Activated CD4-positive, alpha-beta T cell treated with anti-CD3 and anti-CD28 coated beads for 4 hours (primary cell): Measurements from ENCODE around the gene COL19A1.
"Not testable (repeated sequence)": the region's sequence is repeated elsewhere in the genome, so short reads cannot be mapped to it uniquely, and the experiment has no call there.

ENCODE experiments used
- DNase-seq, 2 donors: peaks; one replicate each; pipeline ENCODE4 v3.0.0-alpha.2; 2020

COL19A1 gene

GRCh38 chr6:69866770-69867638, 648 bp downstream of the COL19A1 start:
- peak; percentile 54 to 57 for DNase-seq

GRCh38 chr6:69867639-69867976, 1.3 kb downstream of the COL19A1 start:
- DNase-seq: no peak

- no peak for DNase-seq
Measured at GRCh38 chr6:69868252-69868804, 2.0 kb downstream of the COL19A1 start.

DNA sequence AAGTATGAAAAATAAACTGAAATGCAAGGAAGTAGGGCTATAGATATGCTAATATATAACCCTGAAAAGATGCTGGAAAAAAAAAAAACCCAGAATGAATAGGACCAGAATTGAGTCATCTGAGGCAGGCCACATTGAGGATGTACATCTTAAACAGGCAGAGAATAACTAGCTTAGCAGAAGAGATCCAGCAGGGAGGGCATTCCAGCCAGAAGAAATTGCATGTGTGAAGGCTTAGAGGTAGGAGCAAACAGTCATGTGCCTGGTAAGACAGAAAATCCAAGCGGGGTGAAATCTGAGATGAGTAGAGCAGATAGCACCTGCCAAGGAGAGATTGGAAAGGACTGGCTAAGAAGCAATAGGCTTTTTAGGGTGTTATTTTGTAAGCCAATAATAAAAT, 2.6 kb downstream of the COL19A1 start:
- no peak for DNase-seq

GRCh38 chr6:69871107-69871506, 4.8 kb downstream of the COL19A1 start:
- no peak for DNase-seq

- DNase-seq: no peak
Measured at GRCh38 chr6:69873291-69873690, 6.9 kb downstream of the COL19A1 start.

DNA sequence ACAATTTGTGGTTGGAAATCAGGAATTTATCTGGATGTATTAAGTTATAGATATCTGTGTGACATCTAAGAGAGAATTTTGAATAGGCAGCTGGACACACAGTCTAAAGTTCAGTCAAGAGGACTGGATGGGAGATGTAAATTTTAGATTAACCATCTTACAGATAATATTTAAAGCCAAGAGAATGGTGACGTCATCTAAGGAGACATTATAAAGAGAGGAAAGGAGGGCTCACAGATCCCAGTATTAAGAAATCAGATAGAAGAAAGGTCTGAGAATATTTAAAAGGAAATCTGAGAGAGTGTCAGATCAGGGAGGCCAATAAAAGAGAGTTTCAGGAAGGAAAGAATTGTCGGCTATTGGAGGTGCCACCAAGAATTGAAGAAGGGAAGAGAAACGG, 9.4 kb downstream of the COL19A1 start:
- DNase-seq: no peak

DNA sequence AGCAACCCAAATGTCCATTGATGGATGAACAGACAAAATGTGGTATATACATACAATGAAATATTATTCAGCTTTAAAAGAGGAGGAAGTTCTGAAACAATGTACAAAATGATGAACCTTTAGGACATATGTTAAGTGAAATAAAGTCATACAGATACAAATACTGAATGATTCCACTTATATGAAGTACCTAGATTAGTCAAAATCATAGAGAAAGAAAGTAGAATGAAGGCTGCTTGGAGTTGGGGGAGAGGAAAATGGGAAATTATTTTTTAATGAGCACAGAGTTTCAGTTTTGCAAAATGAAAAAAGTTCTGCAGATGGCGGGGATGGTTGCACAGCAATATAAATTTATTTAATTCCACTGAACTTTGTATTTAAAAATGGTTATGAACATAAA, 12.4 kb downstream of the COL19A1 start:
- no peak for DNase-seq

GRCh38 chr6:69880601-69881000, 14.2 kb downstream of the COL19A1 start:
- DNase-seq: no peak

DNA sequence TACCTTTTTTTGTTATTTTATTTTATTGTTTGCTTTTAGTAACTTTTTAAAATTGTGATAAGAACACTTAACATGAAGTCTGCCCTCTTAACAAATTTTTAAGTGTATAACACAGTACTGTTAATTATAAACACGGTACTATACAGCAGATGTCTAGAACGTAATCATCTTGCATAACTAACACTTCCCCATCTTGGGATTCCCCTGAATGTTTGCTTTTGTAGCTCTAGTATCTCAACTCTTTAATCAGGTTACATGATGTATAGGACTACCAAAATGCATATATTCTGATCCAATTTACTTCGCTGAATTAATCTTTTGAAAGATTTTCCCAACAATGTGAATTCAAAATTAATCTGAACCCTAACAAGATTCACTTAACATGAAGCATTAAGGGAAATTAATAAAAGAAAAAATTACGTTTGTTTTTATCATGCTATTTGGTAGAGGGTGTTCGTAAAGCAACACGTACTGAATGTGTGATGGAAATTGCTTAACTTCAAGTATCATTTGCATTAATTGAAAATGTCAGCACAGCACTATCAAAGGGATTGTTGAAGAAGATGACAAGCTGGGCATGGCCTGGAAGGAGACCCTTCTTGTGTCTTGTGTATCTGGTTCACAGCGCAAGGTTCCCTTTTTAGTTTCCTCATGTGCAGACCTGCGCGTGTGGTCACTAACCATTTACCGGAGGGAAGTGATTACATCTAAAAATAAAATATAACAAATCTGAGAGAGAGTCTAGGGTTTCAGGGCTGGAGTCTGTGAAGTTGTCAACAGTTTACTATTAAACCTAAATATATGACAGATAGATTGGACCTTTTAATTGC, 15.2 kb downstream of the COL19A1 start:
- DNase-seq: no peak

DNA sequence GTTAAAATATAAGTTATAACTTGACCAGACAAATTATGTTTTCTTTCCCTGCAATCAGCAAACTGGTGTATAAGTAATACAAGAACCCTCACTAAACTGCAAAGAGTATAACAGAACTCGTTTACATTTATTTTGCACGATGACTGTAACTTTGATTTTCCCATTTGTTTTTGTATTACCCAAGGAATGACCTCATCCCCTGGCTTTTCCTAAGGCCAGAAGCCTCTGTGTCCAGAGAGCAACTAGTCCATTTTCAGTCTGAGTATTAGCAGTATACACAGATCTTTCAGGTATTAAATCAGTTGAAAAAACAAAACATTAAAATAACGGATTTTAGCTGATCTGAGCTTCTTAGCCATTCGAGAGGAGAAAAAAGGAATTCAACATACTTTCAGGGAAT, 17.2 kb downstream of the COL19A1 start:
- no peak for DNase-seq

GRCh38 chr6:69884231-69884630, 17.9 kb downstream of the COL19A1 start:
- no peak for DNase-seq

DNA sequence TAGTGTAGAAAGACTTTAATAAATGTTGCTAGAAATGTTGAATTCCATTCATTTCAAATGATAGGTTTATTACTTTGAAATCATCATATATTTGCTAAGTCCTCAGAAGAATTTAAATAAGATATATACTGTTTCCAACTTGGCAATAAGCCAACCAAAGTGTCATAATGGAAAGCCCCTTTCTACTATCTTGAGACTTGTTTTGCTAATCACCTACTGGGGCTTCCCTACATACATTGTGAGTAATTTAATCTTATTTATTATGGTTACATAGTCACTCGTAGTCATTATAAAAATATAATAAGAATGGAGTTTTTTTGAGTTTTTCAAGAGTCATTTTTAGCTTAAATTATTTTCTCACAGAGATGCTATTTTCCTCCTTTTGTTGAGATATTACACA, 20.7 kb downstream of the COL19A1 start:
- no peak for DNase-seq

- DNase-seq: no peak
Measured at GRCh38 chr6:69887714-69888345, 21.5 kb downstream of the COL19A1 start.

DNA sequence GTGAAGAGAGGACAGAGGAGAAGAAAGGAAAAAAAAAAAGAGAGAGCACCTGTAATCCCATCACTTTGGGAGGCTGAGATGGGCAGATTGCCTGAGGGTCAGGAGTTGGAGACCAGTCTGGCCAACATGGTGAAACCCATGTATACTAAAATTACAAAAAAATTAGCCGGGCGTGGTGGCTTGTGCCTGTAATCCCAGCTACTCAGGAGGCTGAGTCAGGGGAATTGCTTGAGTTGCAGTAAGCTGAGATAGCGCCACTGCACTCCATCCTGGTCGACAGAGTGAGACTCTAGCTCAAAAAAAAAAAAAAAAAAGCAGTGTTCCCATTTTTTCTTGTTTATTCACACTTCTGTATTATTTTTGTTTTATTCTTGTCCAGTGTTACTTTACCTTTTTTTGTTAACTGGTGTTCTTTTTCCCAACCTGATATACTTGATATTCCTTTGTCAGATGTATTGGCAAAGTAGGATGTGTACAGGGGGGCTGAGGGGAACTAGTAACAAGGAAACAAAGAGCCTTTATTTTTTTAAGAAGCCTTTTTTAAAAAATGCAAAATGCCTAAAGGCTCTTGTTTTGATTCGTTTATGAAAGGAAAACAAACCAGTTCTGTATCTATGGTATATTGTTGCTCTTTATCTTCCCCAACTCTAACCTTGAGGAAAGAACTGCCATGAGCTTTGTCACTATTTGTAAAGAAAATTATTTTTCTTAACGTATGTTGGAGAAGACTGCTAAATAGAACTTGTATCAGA, 22.3 kb downstream of the COL19A1 start:
- DNase-seq: no peak

- not testable (repeated sequence) for DNase-seq
Measured at GRCh38 chr6:69889234-69889974, 23.0 kb downstream of the COL19A1 start.

DNA sequence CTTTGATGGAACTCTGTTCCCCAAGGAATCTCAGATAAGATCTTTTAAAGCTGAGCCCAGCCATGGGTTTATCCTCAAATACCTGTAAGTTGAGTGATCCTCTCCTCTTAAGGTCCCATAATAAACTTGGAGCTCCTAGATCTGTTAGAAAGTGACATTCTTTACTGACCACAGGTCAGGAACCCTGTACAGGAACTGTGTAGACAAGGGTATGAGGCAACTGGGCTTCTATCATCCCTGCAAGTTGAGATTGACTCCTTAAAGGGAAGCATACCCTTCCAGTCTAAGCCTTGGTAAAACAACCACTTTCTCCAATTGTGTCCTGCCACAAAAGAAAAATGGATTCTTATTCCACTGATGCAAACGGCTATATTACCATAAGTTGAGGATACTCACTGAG, 26.2 kb downstream of the COL19A1 start:
- DNase-seq: not testable (repeated sequence)

GRCh38 chr6:69893266-69893665, 26.9 kb downstream of the COL19A1 start:
- DNase-seq: not testable (repeated sequence)

- no peak for DNase-seq
Measured at GRCh38 chr6:69894578-69895347, 28.4 kb downstream of the COL19A1 start.

DNA sequence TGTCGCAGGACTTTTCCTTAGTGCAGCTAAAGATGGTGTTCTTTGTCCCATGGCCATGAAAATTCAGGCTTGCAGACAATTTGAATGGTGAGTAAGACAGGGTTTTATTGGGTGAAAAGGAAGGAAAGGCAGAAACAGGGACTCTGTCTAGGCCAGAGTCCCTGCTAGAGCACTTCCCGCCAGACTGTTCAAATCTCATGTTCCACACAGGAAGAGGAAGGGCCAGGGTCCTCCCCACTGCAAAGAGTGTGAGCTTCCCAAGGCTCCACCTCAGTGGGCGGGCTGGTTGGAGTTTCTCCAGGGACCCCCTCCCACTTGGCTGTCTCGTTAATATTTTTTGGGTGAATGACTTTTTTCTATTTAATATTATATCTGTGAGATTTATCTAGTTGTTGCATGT, 29.0 kb downstream of the COL19A1 start:
- DNase-seq: no peak

DNA sequence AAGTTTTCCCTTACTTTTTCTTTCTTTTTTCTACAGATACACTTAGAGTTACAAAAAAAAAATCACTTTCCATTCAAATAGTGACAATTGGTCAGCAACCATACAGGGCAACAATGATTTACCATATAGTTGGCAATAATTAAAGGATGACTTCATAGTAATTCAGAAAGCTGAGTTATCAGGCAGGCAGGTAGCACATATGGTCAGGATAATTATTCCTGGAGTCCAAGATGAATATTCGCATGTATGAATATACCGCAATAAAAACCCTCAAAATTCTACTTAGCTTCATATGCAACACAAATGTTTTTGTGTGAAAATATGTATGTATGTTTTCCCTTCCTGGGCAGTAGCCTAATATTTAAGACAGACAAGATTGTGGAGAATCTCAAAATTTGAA, 34.5 kb downstream of the COL19A1 start:
- no peak for DNase-seq
